GM19043 (cell line): Measurements from ENCODE around the gene ARL8A.
"Not testable (repeated sequence)": the region's sequence is repeated elsewhere in the genome, so short reads cannot be mapped to it uniquely, and the experiment has no call there.

Experiments
- ATAC-seq: cut with Tn5 transposase; IDR thresholded peaks from one replicate; pipeline ENCODE4 v1.9.1; 2021; ENCODE audit warnings: low read depth; ENCODE audit not compliant: unreplicated experiment

Gene ARL8A

GRCh38 chr1:202123336-202123813, 21.2 kb downstream of the ARL8A start:
- no peak for ATAC-seq

GRCh38 chr1:202122639-202123335, 21.8 kb downstream of the ARL8A start, which contains the start of gene GPR37L1:
TSS of gene GPR37L1 (plus strand) at chr1:202122917. CDS start at chr1:202122964, 47 bp downstream.
- no peak for ATAC-seq

- ATAC-seq: no peak
Measured at GRCh38 chr1:202121006-202121405, 23.5 kb downstream of the ARL8A start.

- ATAC-seq: no peak
Measured at GRCh38 chr1:202117898-202118371, 26.6 kb downstream of the ARL8A start.

GRCh38 chr1:202116287-202116686, 28.2 kb downstream of the ARL8A start:
- ATAC-seq: no peak

GRCh38 chr1:202113690-202114300, 30.7 kb downstream of the ARL8A start:
- no peak for ATAC-seq

GRCh38 chr1:202112859-202113689, 31.5 kb downstream of the ARL8A start:
- ATAC-seq: no peak

- ATAC-seq: not testable (repeated sequence)
Measured at GRCh38 chr1:202111589-202111988, 32.9 kb downstream of the ARL8A start.

GRCh38 chr1:202110977-202111376, 33.6 kb downstream of the ARL8A start:
- ATAC-seq: no peak

- ATAC-seq: no peak
Measured at GRCh38 chr1:202107801-202108731, 36.5 kb downstream of the ARL8A start.

GRCh38 chr1:202107321-202107761, 37.2 kb downstream of the ARL8A start:
- ATAC-seq: no peak

GRCh38 chr1:202106340-202107254, 37.9 kb downstream of the ARL8A start:
- ATAC-seq: no peak

- ATAC-seq: no peak
Measured at GRCh38 chr1:202105571-202106339, 38.8 kb downstream of the ARL8A start.

- no peak for ATAC-seq
Measured at GRCh38 chr1:202104073-202104472, 40.5 kb downstream of the ARL8A start.

- no peak for ATAC-seq
Measured at GRCh38 chr1:202101184-202101583, 43.4 kb downstream of the ARL8A start.

- ATAC-seq: no peak
Measured at GRCh38 chr1:202093858-202094257, 50.7 kb downstream of the ARL8A start.

- ATAC-seq: no peak
Measured at GRCh38 chr1:202090994-202091393, 53.5 kb downstream of the ARL8A start.

- no peak for ATAC-seq
Measured at GRCh38 chr1:202088206-202088605, 56.3 kb downstream of the ARL8A start.
